Measurements from ENCODE around the gene CSF1.

GRCh38 chr1:109925159-109925990, 14.7 kb downstream of the CSF1 start:
- TF ChIP-seq POLR2A (IDR thresholded peaks at IDR 0.05): no peak
- TF ChIP-seq CTCF (IDR thresholded peaks at IDR 0.05): no peak

Measured in prostate gland (tissue), 2 donors.